Hepatocyte (in vitro differentiated cells): Measurements from ENCODE around the gene OR51B5. TPM values are rescaled to one million over a fixed set of nuclear protein-coding genes. Genes with fewer than 3 reads are reported as not detected.

ENCODE experiments used
- DNase-seq: peaks from one replicate; pipeline ENCODE4 v3.0.0-alpha.2; 2016; ENCODE audit warnings: low spot score
- H2AFZ ChIP-seq: fragments of 200-600 bp; sonication (generic); 2 replicates; pipeline ENCODE4 v1.6.0; 2016; ENCODE audit warnings: antibody characterized with exemption, mild to moderate bottlenecking
- H3K27ac ChIP-seq: fragments of 200-600 bp; sonication (generic); 2 replicates; pipeline ENCODE4 v1.5.1; 2016; ENCODE audit warnings: mild to moderate bottlenecking
- H3K27me3 ChIP-seq: fragments of 200-600 bp; sonication (generic); 2 replicates; pipeline ENCODE4 v1.6.1; 2016
- H3K36me3 ChIP-seq: fragments of 200-600 bp; sonication (generic); replicated peaks from 2 replicates; pipeline ENCODE4 v1.5.1; 2016; ENCODE audit warnings: low read depth; ENCODE audit not compliant: insufficient read depth
- H3K4me1 ChIP-seq: fragments of 200-600 bp; sonication (generic); 2 replicates; pipeline ENCODE4 v1.5.1; 2016; ENCODE audit warnings: mild to moderate bottlenecking, moderate library complexity; ENCODE audit not compliant: insufficient read depth
- H3K4me2 ChIP-seq: fragments of 200-600 bp; sonication (generic); 2 replicates; pipeline ENCODE4 v1.6.0; 2016
- H3K4me3 ChIP-seq: fragments of 200-600 bp; sonication (generic); 2 replicates; pipeline ENCODE4 v1.5.1; 2016; ENCODE audit warnings: mild to moderate bottlenecking
- H3K79me2 ChIP-seq: fragments of 200-600 bp; sonication (generic); 2 replicates; pipeline ENCODE4 v1.6.0; 2017; ENCODE audit warnings: mild to moderate bottlenecking
- H3K9me2 ChIP-seq: fragments of 200-600 bp; sonication (generic); replicated peaks from 2 replicates; pipeline ENCODE4 v1.6.0; 2017; ENCODE audit warnings: mild to moderate bottlenecking; ENCODE audit not compliant: insufficient read depth
- H3K9me3 ChIP-seq: fragments of 200-600 bp; sonication (generic); 2 replicates; pipeline ENCODE4 v1.5.1; 2016; ENCODE audit warnings: low read depth, mild to moderate bottlenecking
- H4K20me1 ChIP-seq: fragments of 200-600 bp; sonication (generic); 2 replicates; pipeline ENCODE4 v1.6.0; 2016; ENCODE audit warnings: mild to moderate bottlenecking; ENCODE audit not compliant: insufficient read depth, poor library complexity, severe bottlenecking
- EZH2 ChIP-seq: fragments of 200-600 bp; sonication (generic); IDR thresholded peaks from 2 replicates; pipeline ENCODE4 v1.6.1; 2016; ENCODE audit warnings: antibody characterized with exemption, mild to moderate bottlenecking, borderline replicate concordance
- EZH2phosphoT487 ChIP-seq: fragments of 200-600 bp; sonication (generic); IDR thresholded peaks from one replicate; pipeline ENCODE4 v1.6.1; 2018; ENCODE audit warnings: antibody characterized with exemption, mild to moderate bottlenecking, low read depth, moderate library complexity; ENCODE audit not compliant: unreplicated experiment, severe bottlenecking
- WGBS: methylation state at CpG from one replicate; pipeline ENCODE4 v1.1.6; 2016; ENCODE audit warnings: low lambda C conversion rate; ENCODE audit errors: missing lambda C conversion rate; 5-methylcytosine and 5-hydroxymethylcytosine counted together
- polyA plus RNA-seq: library from polyadenylated mRNA; unstranded; fragments of >200 nt; fragmentation: Nextera tagmentation; extraction: Ambion mirVana; gene quantifications from 2 replicates; pipeline ENCODE4 v1.2.1, GENCODE V29; 2016
- small RNA-seq: library from RNA; depleted of rRNA; stranded (forward); fragments of <200 nt; gene quantifications from one replicate; pipeline ENCODE3, GENCODE V24; 2014
- total RNA-seq: library from RNA; depleted of rRNA; stranded (reverse); fragments of >200 nt; gene quantifications from 2 replicates; pipeline ENCODE4 v1.2.3, GENCODE V29; 2014
- TF ChIP-seq, protein P1 (sequence below): fragments of 200-600 bp; sonication (generic); IDR thresholded peaks from 2 replicates; pipeline ENCODE4 v1.5.1; 2016; ENCODE audit warnings: antibody characterized with exemption, mild to moderate bottlenecking; ENCODE audit not compliant: poor library complexity

Gene OR51B5
- total and polyA plus RNA-seq, 2 experiments from 2014 or later: 0.20 TPM; not detected in 1

DNA sequence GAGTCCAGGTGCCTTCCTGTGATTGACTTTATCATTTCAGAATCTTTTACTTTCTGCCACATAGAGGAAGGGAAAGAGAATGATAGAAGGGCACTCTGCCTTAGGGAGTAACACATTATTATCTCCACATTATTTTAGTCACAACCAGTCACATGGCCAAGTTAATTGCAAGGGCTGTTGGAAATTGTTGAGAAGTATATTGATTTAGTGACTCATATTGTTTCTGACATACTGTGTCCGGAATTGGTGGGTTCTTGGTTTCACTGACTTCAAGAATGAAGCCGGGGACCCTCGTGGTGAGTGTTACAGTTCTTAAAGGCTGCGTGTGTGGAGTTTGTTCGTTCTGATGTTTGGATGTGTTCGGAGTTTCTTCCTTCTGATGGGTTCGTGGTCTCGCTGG, 50.3 kb downstream of the OR51B5 start:
- DNase-seq: no peak
- TF ChIP-seq, protein P1, sequence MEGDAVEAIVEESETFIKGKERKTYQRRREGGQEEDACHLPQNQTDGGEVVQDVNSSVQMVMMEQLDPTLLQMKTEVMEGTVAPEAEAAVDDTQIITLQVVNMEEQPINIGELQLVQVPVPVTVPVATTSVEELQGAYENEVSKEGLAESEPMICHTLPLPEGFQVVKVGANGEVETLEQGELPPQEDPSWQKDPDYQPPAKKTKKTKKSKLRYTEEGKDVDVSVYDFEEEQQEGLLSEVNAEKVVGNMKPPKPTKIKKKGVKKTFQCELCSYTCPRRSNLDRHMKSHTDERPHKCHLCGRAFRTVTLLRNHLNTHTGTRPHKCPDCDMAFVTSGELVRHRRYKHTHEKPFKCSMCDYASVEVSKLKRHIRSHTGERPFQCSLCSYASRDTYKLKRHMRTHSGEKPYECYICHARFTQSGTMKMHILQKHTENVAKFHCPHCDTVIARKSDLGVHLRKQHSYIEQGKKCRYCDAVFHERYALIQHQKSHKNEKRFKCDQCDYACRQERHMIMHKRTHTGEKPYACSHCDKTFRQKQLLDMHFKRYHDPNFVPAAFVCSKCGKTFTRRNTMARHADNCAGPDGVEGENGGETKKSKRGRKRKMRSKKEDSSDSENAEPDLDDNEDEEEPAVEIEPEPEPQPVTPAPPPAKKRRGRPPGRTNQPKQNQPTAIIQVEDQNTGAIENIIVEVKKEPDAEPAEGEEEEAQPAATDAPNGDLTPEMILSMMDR: no peak
- no peak for TF ChIP-seq EZH2
- TF ChIP-seq EZH2phosphoT487: no peak
- Histone ChIP-seq H3K9me2 (no peaks in the 10 kb centered on the region), H3K79me2 (no peaks in the 10 kb centered on the region), H3K27me3 (peaks cover 9% of the 10 kb centered on the region), H3K4me3 (no peak overlapping the region), H3K9me3 (no peaks in the 10 kb centered on the region), H4K20me1 (no peaks in the 10 kb centered on the region), H3K4me2 (no peak overlapping the region), H3K27ac (no peak overlapping the region), H3K4me1 (no peaks in the 10 kb centered on the region), H2AFZ (no peak overlapping the region), H3K36me3 (peaks cover 3% of the 10 kb centered on the region)
- WGBS: 89% methylated on average over 8 of the region's 8 CpGs

Small RNAs within 50 kb of the gene (small RNA-seq; reads per million reads assigned to genes)
- gene AC104389.3: not detected

Other genes starting within 250 kb of the OR51B5 start
- gene OR52A5, start 205.2 kb downstream of the OR51B5 start, total RNA-seq: not detected in 2 replicates
- gene OR52A5, start 205.2 kb downstream of the OR51B5 start, polyA plus RNA-seq: not detected in 2 replicates
- gene OR52A1, start 188.8 kb downstream of the OR51B5 start, total RNA-seq: not detected in 2 replicates
- gene OR52A1, start 188.8 kb downstream of the OR51B5 start, polyA plus RNA-seq: not detected in 2 replicates
- gene OR51V1, start 142.8 kb downstream of the OR51B5 start, total RNA-seq: not detected in 2 replicates
- gene OR51V1, start 142.8 kb downstream of the OR51B5 start, polyA plus RNA-seq: not detected in 2 replicates
- gene HBB, start 116.5 kb downstream of the OR51B5 start, total RNA-seq: not detected in 2 replicates
- gene HBB, start 116.5 kb downstream of the OR51B5 start, polyA plus RNA-seq: not detected in 2 replicates
- gene HBD, start 109.0 kb downstream of the OR51B5 start, total RNA-seq: not detected in 2 replicates
- gene HBD, start 109.0 kb downstream of the OR51B5 start, polyA plus RNA-seq: not detected in 2 replicates
- not detected in 2 replicates for gene HBG1, start 93.7 kb downstream of the OR51B5 start, total RNA-seq
- not detected in 2 replicates for gene HBG1, start 93.7 kb downstream of the OR51B5 start, polyA plus RNA-seq
- not detected in 2 replicates for gene HBG2, start 88.7 kb downstream of the OR51B5 start, total RNA-seq
- gene HBG2, start 88.7 kb downstream of the OR51B5 start, polyA plus RNA-seq: 0.63 TPM in 1 of 2 replicates, not detected in the other
- gene HBE1, start 73.6 kb downstream of the OR51B5 start, total RNA-seq: 1.1 and 1.6 TPM in 2 replicates
- gene HBE1, start 73.6 kb downstream of the OR51B5 start, polyA plus RNA-seq: 0.25 and 1.5 TPM in 2 replicates
- not detected in 2 replicates for gene OR51B4, start 41.6 kb downstream of the OR51B5 start, total RNA-seq
- gene OR51B4, start 41.6 kb downstream of the OR51B5 start, polyA plus RNA-seq: 0.17 TPM in 1 of 2 replicates, not detected in the other
- not detected in 2 replicates for gene OR51B2, start 19.2 kb downstream of the OR51B5 start, total RNA-seq
- not detected in 2 replicates for gene OR51B2, start 19.2 kb downstream of the OR51B5 start, polyA plus RNA-seq
- not detected in 2 replicates for gene OR51B6, start 8.0 kb upstream of the OR51B5 start, total RNA-seq
- not detected in 2 replicates for gene OR51B6, start 8.0 kb upstream of the OR51B5 start, polyA plus RNA-seq
- gene OR51M1, start 40.3 kb upstream of the OR51B5 start, total RNA-seq: not detected in 2 replicates
- not detected in 2 replicates for gene OR51M1, start 40.3 kb upstream of the OR51B5 start, polyA plus RNA-seq
- not detected in 2 replicates for gene OR51Q1, start 78.6 kb upstream of the OR51B5 start, total RNA-seq
- gene OR51Q1, start 78.6 kb upstream of the OR51B5 start, polyA plus RNA-seq: not detected in 2 replicates
- not detected in 2 replicates for gene OR51I1, start 98.0 kb upstream of the OR51B5 start, total RNA-seq
- gene OR51I1, start 98.0 kb upstream of the OR51B5 start, polyA plus RNA-seq: not detected in 2 replicates
- gene OR51I2, start 105.8 kb upstream of the OR51B5 start, total RNA-seq: not detected in 2 replicates
- not detected in 2 replicates for gene OR51I2, start 105.8 kb upstream of the OR51B5 start, polyA plus RNA-seq
- not detected in 2 replicates for gene OR52D1, start 145.2 kb upstream of the OR51B5 start, total RNA-seq
- not detected in 2 replicates for gene OR52D1, start 145.2 kb upstream of the OR51B5 start, polyA plus RNA-seq
- gene UBQLN3, start 166.4 kb upstream of the OR51B5 start, total RNA-seq: 0.50 TPM in 1 of 2 replicates, not detected in the other
- gene UBQLN3, start 166.4 kb upstream of the OR51B5 start, polyA plus RNA-seq: not detected in 2 replicates
- 0.53 and 0.76 TPM in 2 replicates for gene UBQLNL, start 173.2 kb upstream of the OR51B5 start, total RNA-seq
- gene UBQLNL, start 173.2 kb upstream of the OR51B5 start, polyA plus RNA-seq: 0.52 TPM in 1 of 2 replicates, not detected in the other
- 0.28 TPM in 1 of 2 replicates, not detected in the other for gene OR52H1, start 205.0 kb upstream of the OR51B5 start, total RNA-seq
- gene OR52H1, start 205.0 kb upstream of the OR51B5 start, polyA plus RNA-seq: not detected in 2 replicates
- gene OR52B6, start 237.4 kb upstream of the OR51B5 start, total RNA-seq: not detected in 2 replicates
- not detected in 2 replicates for gene OR52B6, start 237.4 kb upstream of the OR51B5 start, polyA plus RNA-seq